AG09309 (cell line): ENCODE measurements around the gene ADGRV1.

Source experiments
- DNase-seq: peaks from one replicate; pipeline ENCODE4 v3.0.0-alpha.2; 2010; ENCODE audit warnings: low read depth
- H3K4me3 ChIP-seq: 2 replicates; pipeline ENCODE4 v1.5.1; 2011; ENCODE audit warnings: mild to moderate bottlenecking, low read depth, low read length, moderate library complexity; ENCODE audit not compliant: control insufficient read depth
- TF ChIP-seq, protein P1 (sequence below): IDR thresholded peaks from 2 replicates; pipeline ENCODE4 v1.5.1; 2011; ENCODE audit warnings: mild to moderate bottlenecking, low read depth, low read length, inconsistent platforms; ENCODE audit not compliant: insufficient read depth, control insufficient read depth; ENCODE audit errors: missing control alignments

The ADGRV1 gene

GRCh38 chr5:91106842-91107511 lies 548.4 kb downstream of the ADGRV1 start:
- TF ChIP-seq, protein P1, sequence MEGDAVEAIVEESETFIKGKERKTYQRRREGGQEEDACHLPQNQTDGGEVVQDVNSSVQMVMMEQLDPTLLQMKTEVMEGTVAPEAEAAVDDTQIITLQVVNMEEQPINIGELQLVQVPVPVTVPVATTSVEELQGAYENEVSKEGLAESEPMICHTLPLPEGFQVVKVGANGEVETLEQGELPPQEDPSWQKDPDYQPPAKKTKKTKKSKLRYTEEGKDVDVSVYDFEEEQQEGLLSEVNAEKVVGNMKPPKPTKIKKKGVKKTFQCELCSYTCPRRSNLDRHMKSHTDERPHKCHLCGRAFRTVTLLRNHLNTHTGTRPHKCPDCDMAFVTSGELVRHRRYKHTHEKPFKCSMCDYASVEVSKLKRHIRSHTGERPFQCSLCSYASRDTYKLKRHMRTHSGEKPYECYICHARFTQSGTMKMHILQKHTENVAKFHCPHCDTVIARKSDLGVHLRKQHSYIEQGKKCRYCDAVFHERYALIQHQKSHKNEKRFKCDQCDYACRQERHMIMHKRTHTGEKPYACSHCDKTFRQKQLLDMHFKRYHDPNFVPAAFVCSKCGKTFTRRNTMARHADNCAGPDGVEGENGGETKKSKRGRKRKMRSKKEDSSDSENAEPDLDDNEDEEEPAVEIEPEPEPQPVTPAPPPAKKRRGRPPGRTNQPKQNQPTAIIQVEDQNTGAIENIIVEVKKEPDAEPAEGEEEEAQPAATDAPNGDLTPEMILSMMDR: no peak
- no peak overlapping the region for H3K4me3 ChIP-seq
- DNase-seq: no peak

GRCh38 chr5:91109634-91110033 lies 551.0 kb downstream of the ADGRV1 start:
- no peak overlapping the region for H3K4me3 ChIP-seq
- TF ChIP-seq, protein P1: peak; percentile 28
- DNase-seq: peak; percentile 17

GRCh38 chr5:91110686-91111085 lies 552.1 kb downstream of the ADGRV1 start:
- H3K4me3 ChIP-seq: no peak overlapping the region
- peak; percentile 68 for DNase-seq
- TF ChIP-seq, protein P1: no peak

- no peak for DNase-seq
- TF ChIP-seq, protein P1: no peak
Measured at GRCh38 chr5:91111473-91112238, 553.1 kb downstream of the ADGRV1 start.

DNA sequence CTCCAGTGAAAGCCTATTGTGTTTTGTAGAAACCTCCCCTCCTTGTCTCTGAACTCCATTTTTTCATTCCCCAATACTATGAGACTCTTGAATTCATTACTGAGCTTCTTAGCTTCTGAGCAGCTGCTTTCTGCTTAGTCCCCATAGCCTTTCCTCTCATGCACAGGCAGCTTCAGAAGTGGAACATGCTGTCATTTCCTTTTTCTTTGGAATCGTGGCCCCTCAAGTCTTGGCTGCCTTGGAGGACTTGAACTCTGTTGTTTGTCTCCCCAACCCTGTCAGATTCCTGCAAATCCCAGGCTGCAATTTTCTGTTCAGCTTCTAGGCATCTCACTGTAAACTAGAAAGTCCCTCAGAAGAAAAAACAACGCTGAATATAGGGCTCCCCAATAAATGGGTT lies 556.1 kb downstream of the ADGRV1 start:
- no peak for DNase-seq
- H3K4me3 ChIP-seq: no peak overlapping the region
- TF ChIP-seq, protein P1: no peak

More at GRCh38 chr5:91111473-91112238, 553.1 kb downstream of the ADGRV1 start:
- H3K4me3 ChIP-seq: no peak overlapping the region

DNA sequence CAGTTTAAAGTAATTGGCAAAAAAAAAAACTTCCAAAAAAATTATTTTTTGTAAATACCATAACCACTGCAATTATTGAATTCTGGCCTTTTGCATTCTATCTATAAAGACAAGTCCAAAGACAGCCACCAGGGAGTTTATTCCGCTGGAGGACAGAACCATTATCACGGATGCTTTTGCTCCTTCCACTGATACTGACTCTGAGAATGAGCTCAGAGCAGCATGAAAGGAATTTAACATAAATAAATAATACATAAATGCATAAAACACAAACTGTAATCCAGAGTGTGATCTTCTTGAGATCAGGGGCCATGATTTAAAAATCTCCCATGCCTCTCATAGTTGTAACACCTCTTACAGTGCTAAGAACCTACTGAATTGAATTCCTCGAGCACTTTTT lies 559.8 kb downstream of the ADGRV1 start:
- H3K4me3 ChIP-seq: no peak overlapping the region
- TF ChIP-seq, protein P1: no peak
- DNase-seq: no peak
